ENCODE results near the gene FLNA. TPM values are rescaled to one million over a fixed set of nuclear protein-coding genes. Genes with fewer than 3 reads are reported as not detected.
"Not testable (repeated sequence)": the region's sequence is repeated elsewhere in the genome, so short reads cannot be mapped to it uniquely, and the experiment has no call there.

Gene FLNA
- total RNA-seq, 1 donor from 2014 or later, result 824 TPM

- no peak overlapping the region for H3K4me3 Mint-ChIP-seq
Measured at GRCh38 chrX:154353172-154353843, 21.1 kb downstream of the FLNA start.

GRCh38 chrX:154352466-154352865, 22.0 kb downstream of the FLNA start:
- no peaks in the 10 kb centered on the region for H3K27me3 Mint-ChIP-seq

More at GRCh38 chrX:154353172-154353843, 21.1 kb downstream of the FLNA start:
- Mint-ChIP-seq H3K4me1 (peaks cover 7% of the 10 kb centered on the region), H3K9me3 (no peaks in the 10 kb centered on the region), H3K36me3 (ENCODE audit: low read depth) (peaks cover 25% of the 10 kb centered on the region), H3K27me3 (no peaks in the 10 kb centered on the region), H3K27ac (no peak overlapping the region)
- intact Hi-C loops (cut with micrococcal nuclease), result no loop called here
- DNase-seq, result no peak

GRCh38 chrX:154352012-154352401, 22.4 kb downstream of the FLNA start:
- peaks cover 15% of the 10 kb centered on the region for H3K4me1 Mint-ChIP-seq

More at GRCh38 chrX:154352466-154352865, 22.0 kb downstream of the FLNA start:
- Mint-ChIP-seq H3K27ac (no peak overlapping the region), H3K4me3 (no peak overlapping the region), H3K36me3 (ENCODE audit: low read depth) (peaks cover 21% of the 10 kb centered on the region), H3K4me1 (peaks cover 11% of the 10 kb centered on the region), H3K9me3 (no peaks in the 10 kb centered on the region)
- no peak for DNase-seq
- intact Hi-C loops (cut with micrococcal nuclease), result no loop called here

GRCh38 chrX:154351183-154352011, 23.0 kb downstream of the FLNA start:
- Mint-ChIP-seq H3K27ac (peak overlapping the region; percentile 62), H3K4me1 (peaks cover 16% of the 10 kb centered on the region), H3K4me3 (no peak overlapping the region), H3K27me3 (no peaks in the 10 kb centered on the region), H3K9me3 (no peaks in the 10 kb centered on the region), H3K36me3 (ENCODE audit: low read depth) (peaks cover 21% of the 10 kb centered on the region)
- intact Hi-C loops (cut with micrococcal nuclease), result no loop called here
- peak; percentile 63 for DNase-seq

More at GRCh38 chrX:154352012-154352401, 22.4 kb downstream of the FLNA start:
- intact Hi-C loops (cut with micrococcal nuclease), result no loop called here
- Mint-ChIP-seq H3K36me3 (ENCODE audit: low read depth) (peaks cover 23% of the 10 kb centered on the region), H3K27me3 (no peaks in the 10 kb centered on the region), H3K4me3 (no peak overlapping the region), H3K27ac (no peak overlapping the region), H3K9me3 (no peaks in the 10 kb centered on the region)
- DNase-seq, result no peak

- no peaks in the 10 kb centered on the region for H3K9me3 Mint-ChIP-seq
- no peak overlapping the region for H3K27ac Mint-ChIP-seq
- H3K4me3 Mint-ChIP-seq, result no peak overlapping the region
- peaks cover 13% of the 10 kb centered on the region for H3K4me1 Mint-ChIP-seq
- no peak for DNase-seq
- H3K27me3 Mint-ChIP-seq, result no peaks in the 10 kb centered on the region
- peaks cover 19% of the 10 kb centered on the region for H3K36me3 Mint-ChIP-seq (ENCODE audit: low read depth)
- intact Hi-C loops (cut with micrococcal nuclease), result no loop called here
Measured at GRCh38 chrX:154350429-154351182, 23.8 kb downstream of the FLNA start.

- H3K4me1 Mint-ChIP-seq, result peaks cover 13% of the 10 kb centered on the region
- H3K4me3 Mint-ChIP-seq, result no peak overlapping the region
- intact Hi-C loops (cut with micrococcal nuclease), result no loop called here
- H3K27me3 Mint-ChIP-seq, result no peaks in the 10 kb centered on the region
- no peaks in the 10 kb centered on the region for H3K9me3 Mint-ChIP-seq
- H3K36me3 Mint-ChIP-seq (ENCODE audit: low read depth), result peaks cover 19% of the 10 kb centered on the region
- DNase-seq, result no peak
- no peak overlapping the region for H3K27ac Mint-ChIP-seq
Measured at GRCh38 chrX:154349979-154350378, 24.5 kb downstream of the FLNA start.

- Mint-ChIP-seq H3K36me3 (ENCODE audit: low read depth) (peaks cover 19% of the 10 kb centered on the region), H3K4me1 (peaks cover 13% of the 10 kb centered on the region), H3K9me3 (no peaks in the 10 kb centered on the region), H3K27ac (no peak overlapping the region), H3K27me3 (no peaks in the 10 kb centered on the region), H3K4me3 (no peak overlapping the region)
- intact Hi-C loops (cut with micrococcal nuclease), result no loop called here
- no peak for DNase-seq
Measured at GRCh38 chrX:154349359-154349935, 25.0 kb downstream of the FLNA start.

GRCh38 chrX:154348646-154349358, 25.6 kb downstream of the FLNA start:
- Mint-ChIP-seq H3K36me3 (ENCODE audit: low read depth) (peaks cover 17% of the 10 kb centered on the region), H3K27ac (peak overlapping the region; percentile 37), H3K9me3 (no peaks in the 10 kb centered on the region), H3K4me3 (no peak overlapping the region), H3K4me1 (peaks cover 13% of the 10 kb centered on the region), H3K27me3 (no peaks in the 10 kb centered on the region)
- no peak for DNase-seq
- intact Hi-C loops (cut with micrococcal nuclease), result no loop called here

GRCh38 chrX:154348114-154348531, 26.3 kb downstream of the FLNA start:
- H3K36me3 Mint-ChIP-seq (ENCODE audit: low read depth), result peaks cover 15% of the 10 kb centered on the region
- intact Hi-C loops (cut with micrococcal nuclease), result no loop called here
- peak overlapping the region; percentile 65 for H3K27ac Mint-ChIP-seq
- H3K4me3 Mint-ChIP-seq, result no peak overlapping the region
- DNase-seq, result no peak
- H3K27me3 Mint-ChIP-seq, result no peaks in the 10 kb centered on the region
- H3K9me3 Mint-ChIP-seq, result no peaks in the 10 kb centered on the region
- peaks cover 11% of the 10 kb centered on the region for H3K4me1 Mint-ChIP-seq

GRCh38 chrX:154343620-154344019, 30.8 kb downstream of the FLNA start:
- H3K9me3 Mint-ChIP-seq; H3K36me3 Mint-ChIP-seq (ENCODE audit: low read depth); intact Hi-C loops (cut with micrococcal nuclease); H3K4me1 Mint-ChIP-seq; DNase-seq; H3K27ac Mint-ChIP-seq; H3K27me3 Mint-ChIP-seq; H3K4me3 Mint-ChIP-seq: not testable (repeated sequence)

GRCh38 chrX:154343063-154343462, 31.4 kb downstream of the FLNA start:
- DNase-seq; H3K27ac Mint-ChIP-seq; H3K36me3 Mint-ChIP-seq (ENCODE audit: low read depth); intact Hi-C loops (cut with micrococcal nuclease); H3K4me3 Mint-ChIP-seq; H3K4me1 Mint-ChIP-seq; H3K9me3 Mint-ChIP-seq; H3K27me3 Mint-ChIP-seq: not testable (repeated sequence)

GRCh38 chrX:154341399-154342298, 32.8 kb downstream of the FLNA start:
- not testable (repeated sequence) for H3K4me3 Mint-ChIP-seq

More at GRCh38 chrX:154341399-154342298, 32.8 kb downstream of the FLNA start:
- H3K27me3 Mint-ChIP-seq; DNase-seq; H3K36me3 Mint-ChIP-seq (ENCODE audit: low read depth); H3K27ac Mint-ChIP-seq; intact Hi-C loops (cut with micrococcal nuclease); H3K9me3 Mint-ChIP-seq; H3K4me1 Mint-ChIP-seq: not testable (repeated sequence)

Data from activated CD4-positive, alpha-beta T cell treated with anti-CD3 and anti-CD28 coated beads, Interleukin-2, amount 10 ng/mL, durations not matched to agents 24 days and 14 days (primary cell).